Progenitor cell of endocrine pancreas (in vitro differentiated cells): ENCODE results near the gene CMPK1. TPM values are rescaled to one million over a fixed set of nuclear protein-coding genes. Genes with fewer than 3 reads are reported as not detected.

Experiments
- DNase-seq: peaks from one replicate; pipeline ENCODE4 v3.0.0; 2021; ENCODE audit warnings: low spot score; ENCODE audit not compliant: unreplicated experiment
- H3K27ac Mint-ChIP-seq: 2 replicates; pipeline ENCODE4 v1.8.0; 2021; ENCODE audit warnings: mild to moderate bottlenecking, moderate library complexity, mixed read lengths
- H3K27me3 Mint-ChIP-seq: 2 replicates; pipeline ENCODE4 v1.8.0; 2021; ENCODE audit warnings: mixed read lengths
- H3K36me3 Mint-ChIP-seq: 2 replicates; pipeline ENCODE4 v1.8.0; 2022; ENCODE audit warnings: mixed read lengths; ENCODE audit not compliant: insufficient read depth
- H3K4me1 Mint-ChIP-seq: 2 replicates; pipeline ENCODE4 v1.8.0; 2021; ENCODE audit warnings: low read depth, mixed read lengths
- H3K4me3 Mint-ChIP-seq: 2 replicates; pipeline ENCODE4 v1.8.0; 2021; ENCODE audit warnings: low read depth, mild to moderate bottlenecking, moderate library complexity, mixed read lengths
- H3K9me3 Mint-ChIP-seq: 2 replicates; pipeline ENCODE4 v1.8.0; 2021; ENCODE audit warnings: low read depth, mixed read lengths
- total RNA-seq: library from RNA; stranded (reverse); gene quantifications from 2 replicates; pipeline ENCODE4 v1.2.1, GENCODE V29; 2021
- TF ChIP-seq, protein P1 (sequence below): fragments of 200-600 bp; sonication (generic); IDR thresholded peaks from one replicate; pipeline ENCODE4 v1.5.0; 2021; ENCODE audit warnings: antibody characterized with exemption, mild to moderate bottlenecking; ENCODE audit not compliant: unreplicated experiment

Gene CMPK1
- total RNA-seq, 1 donor from 2014 or later: 53.1 TPM

DNA sequence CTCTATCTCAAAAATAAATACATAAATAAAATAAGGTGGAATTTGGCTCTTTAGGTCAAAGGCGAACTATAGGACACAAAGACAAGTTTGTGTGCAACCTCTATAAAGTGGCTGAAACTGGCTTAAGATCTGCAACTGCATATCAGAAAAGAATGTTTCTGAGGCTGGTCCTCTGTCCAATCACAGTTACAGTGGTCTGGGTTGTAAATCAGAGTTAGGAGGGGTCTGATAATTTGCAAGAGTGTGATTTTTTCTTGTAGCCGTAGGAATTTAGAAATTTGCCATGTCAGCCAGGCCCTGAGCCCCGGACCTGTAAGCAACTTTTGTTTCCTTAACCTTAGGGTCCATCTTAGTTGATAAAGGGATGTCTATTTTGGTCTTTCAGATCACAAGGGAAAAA lies 27.8 kb downstream of the CMPK1 start:
- no peak overlapping the region for H3K4me3 Mint-ChIP-seq
- TF ChIP-seq, protein P1, sequence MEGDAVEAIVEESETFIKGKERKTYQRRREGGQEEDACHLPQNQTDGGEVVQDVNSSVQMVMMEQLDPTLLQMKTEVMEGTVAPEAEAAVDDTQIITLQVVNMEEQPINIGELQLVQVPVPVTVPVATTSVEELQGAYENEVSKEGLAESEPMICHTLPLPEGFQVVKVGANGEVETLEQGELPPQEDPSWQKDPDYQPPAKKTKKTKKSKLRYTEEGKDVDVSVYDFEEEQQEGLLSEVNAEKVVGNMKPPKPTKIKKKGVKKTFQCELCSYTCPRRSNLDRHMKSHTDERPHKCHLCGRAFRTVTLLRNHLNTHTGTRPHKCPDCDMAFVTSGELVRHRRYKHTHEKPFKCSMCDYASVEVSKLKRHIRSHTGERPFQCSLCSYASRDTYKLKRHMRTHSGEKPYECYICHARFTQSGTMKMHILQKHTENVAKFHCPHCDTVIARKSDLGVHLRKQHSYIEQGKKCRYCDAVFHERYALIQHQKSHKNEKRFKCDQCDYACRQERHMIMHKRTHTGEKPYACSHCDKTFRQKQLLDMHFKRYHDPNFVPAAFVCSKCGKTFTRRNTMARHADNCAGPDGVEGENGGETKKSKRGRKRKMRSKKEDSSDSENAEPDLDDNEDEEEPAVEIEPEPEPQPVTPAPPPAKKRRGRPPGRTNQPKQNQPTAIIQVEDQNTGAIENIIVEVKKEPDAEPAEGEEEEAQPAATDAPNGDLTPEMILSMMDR: no peak
- H3K9me3 Mint-ChIP-seq: no peaks in the 10 kb centered on the region
- H3K4me1 Mint-ChIP-seq: peaks cover 3% of the 10 kb centered on the region
- no peaks in the 10 kb centered on the region for H3K27me3 Mint-ChIP-seq
- peaks cover 2% of the 10 kb centered on the region for H3K36me3 Mint-ChIP-seq
- DNase-seq: no peak
- no peak overlapping the region for H3K27ac Mint-ChIP-seq

DNA sequence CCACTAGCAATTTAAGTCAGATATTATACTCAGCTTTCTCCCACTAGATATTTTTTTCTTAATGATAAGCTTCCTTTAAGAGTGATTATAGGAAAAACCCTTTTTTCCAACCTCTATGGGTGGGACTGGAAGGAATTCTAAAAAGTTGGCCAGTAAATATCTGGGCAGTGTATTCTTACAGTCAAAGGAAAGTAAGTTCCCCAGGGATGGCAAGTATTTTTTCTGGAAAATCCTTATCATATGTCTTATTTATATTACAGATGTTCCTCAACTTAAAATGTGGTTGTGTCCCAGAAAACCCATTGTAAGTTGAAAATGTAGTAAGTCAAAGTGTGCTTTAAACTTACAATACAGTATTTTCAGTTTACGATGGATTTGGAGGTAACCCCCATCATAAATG lies 29.2 kb downstream of the CMPK1 start:
- H3K36me3 Mint-ChIP-seq: peaks cover 2% of the 10 kb centered on the region
- no peak overlapping the region for H3K27ac Mint-ChIP-seq
- TF ChIP-seq, protein P1: no peak
- no peaks in the 10 kb centered on the region for H3K9me3 Mint-ChIP-seq
- peaks cover under 1% of the 10 kb centered on the region for H3K4me1 Mint-ChIP-seq
- no peak overlapping the region for H3K4me3 Mint-ChIP-seq
- DNase-seq: no peak
- H3K27me3 Mint-ChIP-seq: no peaks in the 10 kb centered on the region

DNA sequence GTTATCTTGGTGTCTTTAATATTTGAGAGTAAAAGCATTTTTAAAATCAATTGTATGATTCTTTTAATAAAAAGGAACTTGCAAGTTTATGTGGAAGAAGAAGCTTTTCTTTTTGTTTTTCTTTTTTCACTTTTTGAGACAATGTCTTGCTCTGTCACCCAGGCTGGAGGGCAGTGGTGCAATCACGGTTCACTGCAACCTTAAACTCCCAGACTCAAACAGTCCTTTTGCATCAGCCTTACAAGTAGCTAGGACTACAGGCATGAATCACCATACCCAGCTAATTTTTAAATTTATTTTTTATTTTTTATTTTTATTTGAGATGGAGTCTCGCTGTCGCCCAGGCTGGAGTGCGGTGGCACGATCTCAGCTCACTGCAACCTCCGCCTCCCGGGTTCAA lies 34.1 kb downstream of the CMPK1 start:
- TF ChIP-seq, protein P1: no peak
- Mint-ChIP-seq H3K27ac (no peak overlapping the region), H3K36me3 (peaks cover 16% of the 10 kb centered on the region), H3K27me3 (no peaks in the 10 kb centered on the region), H3K4me3 (no peak overlapping the region), H3K4me1 (no peaks in the 10 kb centered on the region), H3K9me3 (no peaks in the 10 kb centered on the region)
- no peak for DNase-seq

DNA sequence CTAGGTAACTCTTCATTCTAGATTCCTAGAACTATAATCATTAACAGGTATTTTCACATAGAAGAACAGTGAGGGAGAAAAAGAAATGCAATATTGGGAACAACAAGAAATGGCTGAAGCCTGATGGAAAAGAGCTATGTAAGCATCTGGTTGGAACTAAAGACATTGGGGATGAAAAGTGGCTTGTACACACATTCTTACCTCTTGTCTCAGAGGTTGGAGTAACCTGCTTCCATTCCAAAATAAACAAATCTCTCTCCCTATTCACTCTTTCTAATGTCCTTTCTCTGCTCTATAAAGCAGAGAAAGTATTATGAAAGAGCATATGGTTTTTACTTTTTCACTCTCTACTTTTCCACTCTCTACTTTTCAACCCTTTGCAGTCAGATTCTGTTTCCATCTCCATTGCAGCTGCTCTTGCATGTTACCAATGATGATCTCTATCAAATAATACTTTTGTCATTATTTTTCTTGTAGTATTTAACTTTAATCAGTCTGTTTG lies 37.5 kb downstream of the CMPK1 start:
- no peaks in the 10 kb centered on the region for H3K4me1 Mint-ChIP-seq
- no peaks in the 10 kb centered on the region for H3K9me3 Mint-ChIP-seq
- TF ChIP-seq, protein P1: no peak
- H3K27me3 Mint-ChIP-seq: no peaks in the 10 kb centered on the region
- no peak overlapping the region for H3K4me3 Mint-ChIP-seq
- H3K27ac Mint-ChIP-seq: no peak overlapping the region
- no peak for DNase-seq
- peaks cover 22% of the 10 kb centered on the region for H3K36me3 Mint-ChIP-seq

DNA sequence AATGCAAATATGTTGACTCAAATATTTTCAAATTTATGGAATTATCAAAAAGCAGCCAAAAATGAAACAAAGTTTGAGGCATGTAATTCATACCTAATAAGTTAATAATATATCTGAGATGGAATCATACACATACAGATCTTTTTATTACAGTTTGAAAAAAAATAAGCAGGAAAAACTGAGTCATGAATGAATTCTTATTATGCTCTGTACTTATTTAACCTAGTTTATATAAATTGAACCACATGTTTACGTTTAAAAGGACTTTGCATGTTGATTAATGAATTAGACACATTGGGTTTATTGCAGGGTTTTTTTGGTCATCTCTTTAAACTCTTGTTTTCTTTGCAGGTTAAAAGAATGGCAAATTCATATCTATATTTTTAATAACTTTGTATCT lies 40.9 kb downstream of the CMPK1 start:
- peaks cover 6% of the 10 kb centered on the region for H3K4me1 Mint-ChIP-seq
- H3K27me3 Mint-ChIP-seq: no peaks in the 10 kb centered on the region
- TF ChIP-seq, protein P1: no peak
- H3K36me3 Mint-ChIP-seq: peaks cover 25% of the 10 kb centered on the region
- no peak overlapping the region for H3K4me3 Mint-ChIP-seq
- no peak for DNase-seq
- no peaks in the 10 kb centered on the region for H3K9me3 Mint-ChIP-seq
- H3K27ac Mint-ChIP-seq: no peak overlapping the region
